Smooth muscle cell (in vitro differentiated cells): Measurements from ENCODE around the gene PHIP. TPM values are rescaled to one million over a fixed set of nuclear protein-coding genes. Genes with fewer than 3 reads are reported as not detected.

Source experiments
- DNase-seq: peaks from one replicate; lab custom pipeline; 2025; ENCODE audit not compliant: unreplicated experiment; lab: John Stamatoyannopoulos, UW
- H2AFZ ChIP-seq: fragments of 200-600 bp; sonication (generic); 2 replicates; pipeline ENCODE4 v1.6.0; 2016; ENCODE audit warnings: antibody characterized with exemption, low read depth, mild to moderate bottlenecking
- H3F3A ChIP-seq: fragments of 200-600 bp; sonication (generic); 2 replicates; pipeline ENCODE4 v1.6.0; 2017; ENCODE audit warnings: antibody characterized with exemption, low read depth
- H3K27ac ChIP-seq: fragments of 200-600 bp; sonication (generic); 2 replicates; pipeline ENCODE4 v1.5.1; 2016; ENCODE audit warnings: low read depth, mild to moderate bottlenecking
- H3K27me3 ChIP-seq: fragments of 200-600 bp; sonication (generic); 2 replicates; pipeline ENCODE4 v1.6.1; 2016; ENCODE audit warnings: low read depth, mild to moderate bottlenecking
- H3K36me3 ChIP-seq: fragments of 200-600 bp; sonication (generic); 2 replicates; pipeline ENCODE4 v1.5.1; 2016; ENCODE audit warnings: low read depth
- H3K4me1 ChIP-seq: fragments of 200-600 bp; sonication (generic); 2 replicates; pipeline ENCODE4 v1.5.1; 2016; ENCODE audit warnings: low read depth
- H3K4me2 ChIP-seq: fragments of 200-600 bp; sonication (generic); 2 replicates; pipeline ENCODE4 v1.6.0; 2016; ENCODE audit warnings: mild to moderate bottlenecking
- H3K4me3 ChIP-seq: fragments of 200-600 bp; sonication (generic); 2 replicates; pipeline ENCODE4 v1.5.1; 2016; ENCODE audit warnings: mild to moderate bottlenecking
- H3K79me2 ChIP-seq: fragments of 200-600 bp; sonication (generic); 2 replicates; pipeline ENCODE4 v1.6.0; 2016; ENCODE audit warnings: low read depth, mild to moderate bottlenecking
- H3K9ac ChIP-seq: fragments of 200-600 bp; sonication (generic); 2 replicates; pipeline ENCODE4 v1.6.0; 2016; ENCODE audit warnings: low read depth
- H3K9me3 ChIP-seq: fragments of 200-600 bp; sonication (generic); replicated peaks from 2 replicates; pipeline ENCODE4 v1.5.1; 2016; ENCODE audit warnings: low read depth
- H4K20me1 ChIP-seq: fragments of 200-600 bp; sonication (generic); 2 replicates; pipeline ENCODE4 v1.6.0; 2016; ENCODE audit warnings: low read depth
- WGBS: methylation state at CpG from one replicate; pipeline ENCODE4 v1.1.7; 2016; ENCODE audit warnings: low lambda C conversion rate; 5-methylcytosine and 5-hydroxymethylcytosine counted together
- polyA plus RNA-seq: library from polyadenylated mRNA; unstranded; fragments of >200 nt; fragmentation: Nextera tagmentation; extraction: Ambion mirVana; gene quantifications from 2 replicates; pipeline ENCODE4 v1.2.1, GENCODE V29; 2016
- total RNA-seq: library from RNA; depleted of rRNA; stranded (reverse); fragments of >200 nt; gene quantifications from 2 replicates; pipeline ENCODE4 v1.2.3, GENCODE V29; 2014
- TF ChIP-seq, protein P1 (sequence below): fragments of 200-600 bp; sonication (generic); IDR thresholded peaks from 2 replicates; pipeline ENCODE4 v1.5.1; 2017; ENCODE audit warnings: borderline replicate concordance, mild to moderate bottlenecking, antibody characterized with exemption; ENCODE audit not compliant: insufficient read depth, poor library complexity, severe bottlenecking

PHIP gene
- total and polyA plus RNA-seq, 2 experiments from 2014 or later: 7.8 to 32.6 TPM

DNA sequence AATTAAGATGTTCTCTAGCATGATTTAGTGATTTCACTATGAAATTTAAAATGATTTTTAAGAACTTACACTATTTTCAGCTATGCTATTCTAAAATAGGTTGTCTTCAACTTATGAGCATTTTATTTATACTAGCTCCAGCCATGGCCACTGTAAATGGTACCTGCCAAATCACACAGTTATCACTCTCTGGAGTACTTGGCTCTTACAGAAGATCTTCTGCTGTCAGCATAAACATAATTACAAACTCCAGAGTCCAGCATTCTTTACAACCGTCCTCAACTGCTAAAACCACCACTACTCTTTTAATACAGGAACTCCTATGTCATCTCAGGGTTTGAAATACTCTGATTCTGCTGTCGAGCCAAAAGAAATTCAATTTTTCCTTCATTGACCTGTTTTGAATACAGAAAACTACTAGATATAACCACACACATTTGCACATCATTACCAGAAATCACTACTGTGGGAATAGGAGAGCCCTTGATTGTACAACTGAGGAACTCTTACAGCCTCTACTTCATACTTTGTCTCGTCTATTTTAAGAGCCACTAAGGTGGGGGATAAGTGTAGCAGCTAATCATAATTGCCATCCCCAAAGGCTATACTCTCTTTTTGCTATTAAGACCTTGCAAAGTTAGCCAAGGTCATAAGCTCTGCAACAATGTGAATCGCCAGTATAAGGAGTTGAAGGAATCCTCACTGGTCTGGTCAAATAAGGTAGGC is 93.7 kb downstream of the PHIP start:
- Histone ChIP-seq H2AFZ (no peak overlapping the region), H3K4me3 (no peak overlapping the region), H3K79me2 (no peaks in the 10 kb centered on the region), H3F3A (peaks cover 3% of the 10 kb centered on the region), H3K36me3 (peaks cover 30% of the 10 kb centered on the region), H3K9ac (no peak overlapping the region), H3K27ac (no peak overlapping the region), H4K20me1 (no peaks in the 10 kb centered on the region), H3K9me3 (no peaks in the 10 kb centered on the region), H3K27me3 (no peaks in the 10 kb centered on the region), H3K4me2 (no peak overlapping the region), H3K4me1 (no peaks in the 10 kb centered on the region)
- TF ChIP-seq, protein P1, sequence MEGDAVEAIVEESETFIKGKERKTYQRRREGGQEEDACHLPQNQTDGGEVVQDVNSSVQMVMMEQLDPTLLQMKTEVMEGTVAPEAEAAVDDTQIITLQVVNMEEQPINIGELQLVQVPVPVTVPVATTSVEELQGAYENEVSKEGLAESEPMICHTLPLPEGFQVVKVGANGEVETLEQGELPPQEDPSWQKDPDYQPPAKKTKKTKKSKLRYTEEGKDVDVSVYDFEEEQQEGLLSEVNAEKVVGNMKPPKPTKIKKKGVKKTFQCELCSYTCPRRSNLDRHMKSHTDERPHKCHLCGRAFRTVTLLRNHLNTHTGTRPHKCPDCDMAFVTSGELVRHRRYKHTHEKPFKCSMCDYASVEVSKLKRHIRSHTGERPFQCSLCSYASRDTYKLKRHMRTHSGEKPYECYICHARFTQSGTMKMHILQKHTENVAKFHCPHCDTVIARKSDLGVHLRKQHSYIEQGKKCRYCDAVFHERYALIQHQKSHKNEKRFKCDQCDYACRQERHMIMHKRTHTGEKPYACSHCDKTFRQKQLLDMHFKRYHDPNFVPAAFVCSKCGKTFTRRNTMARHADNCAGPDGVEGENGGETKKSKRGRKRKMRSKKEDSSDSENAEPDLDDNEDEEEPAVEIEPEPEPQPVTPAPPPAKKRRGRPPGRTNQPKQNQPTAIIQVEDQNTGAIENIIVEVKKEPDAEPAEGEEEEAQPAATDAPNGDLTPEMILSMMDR: no peak
- DNase-seq: no peak
- WGBS: 71% methylated on average over 4 of the region's 4 CpGs

DNA sequence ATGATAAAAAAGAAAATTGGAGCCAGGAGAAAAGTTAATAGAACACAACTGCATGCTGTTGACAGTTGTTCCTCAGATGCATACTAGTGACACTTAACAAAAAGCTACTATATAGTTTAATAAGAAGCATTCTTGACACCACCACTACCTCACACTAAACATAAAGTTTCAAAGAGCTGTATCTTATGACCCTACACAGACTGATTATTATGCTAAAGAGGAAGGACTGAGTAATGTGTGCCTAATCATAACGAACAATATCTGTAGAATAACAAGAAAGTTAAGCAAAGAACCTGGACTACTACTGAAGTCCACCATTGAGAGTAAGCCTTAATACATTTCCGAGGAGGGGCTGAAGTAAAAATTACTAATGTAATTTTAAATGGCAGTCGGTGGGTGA is 110.9 kb downstream of the PHIP start:
- H3K9ac ChIP-seq: no peak overlapping the region
- H3K36me3 ChIP-seq: peaks cover 27% of the 10 kb centered on the region
- no peak overlapping the region for H3K4me3 ChIP-seq
- no peaks in the 10 kb centered on the region for H3K27me3 ChIP-seq
- no peaks in the 10 kb centered on the region for H3K9me3 ChIP-seq
- no peaks in the 10 kb centered on the region for H3K79me2 ChIP-seq
- H3F3A ChIP-seq: no peaks in the 10 kb centered on the region
- DNase-seq: no peak
- H4K20me1 ChIP-seq: no peaks in the 10 kb centered on the region
- TF ChIP-seq, protein P1: no peak
- no peak overlapping the region for H2AFZ ChIP-seq
- WGBS: 95% methylated on average over 3 of the region's 3 CpGs
- H3K4me1 ChIP-seq: no peaks in the 10 kb centered on the region
- H3K4me2 ChIP-seq: no peak overlapping the region
- H3K27ac ChIP-seq: no peak overlapping the region

DNA sequence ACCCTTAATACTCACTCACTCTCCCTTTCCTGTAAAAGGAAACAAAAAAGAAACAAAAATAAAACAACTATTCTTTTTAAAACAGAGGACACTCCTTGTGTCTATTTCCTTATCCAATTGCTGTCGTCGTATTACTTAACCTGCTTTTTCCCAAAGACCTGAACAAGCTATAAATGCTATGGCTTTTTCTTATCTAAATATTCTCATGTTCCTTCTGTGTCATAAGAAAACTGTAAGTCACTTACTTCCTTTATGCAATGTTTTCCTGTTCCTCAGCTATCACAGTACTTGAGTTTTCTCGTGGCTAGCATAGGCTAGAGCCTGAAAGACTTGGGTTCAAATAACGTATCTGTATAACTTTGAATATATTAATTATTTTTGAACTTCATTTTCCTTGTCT is 111.5 kb downstream of the PHIP start:
- no peak overlapping the region for H3K4me3 ChIP-seq
- 97% methylated on average over 4 of the region's 4 CpGs for WGBS
- H3K79me2 ChIP-seq: no peaks in the 10 kb centered on the region
- H2AFZ ChIP-seq: no peak overlapping the region
- peaks cover 27% of the 10 kb centered on the region for H3K36me3 ChIP-seq
- TF ChIP-seq, protein P1: no peak
- H3K9ac ChIP-seq: no peak overlapping the region
- no peak overlapping the region for H3K4me2 ChIP-seq
- H3K27me3 ChIP-seq: no peaks in the 10 kb centered on the region
- H4K20me1 ChIP-seq: no peaks in the 10 kb centered on the region
- no peaks in the 10 kb centered on the region for H3K9me3 ChIP-seq
- no peak for DNase-seq
- H3K4me1 ChIP-seq: no peaks in the 10 kb centered on the region
- no peaks in the 10 kb centered on the region for H3F3A ChIP-seq
- no peak overlapping the region for H3K27ac ChIP-seq

DNA sequence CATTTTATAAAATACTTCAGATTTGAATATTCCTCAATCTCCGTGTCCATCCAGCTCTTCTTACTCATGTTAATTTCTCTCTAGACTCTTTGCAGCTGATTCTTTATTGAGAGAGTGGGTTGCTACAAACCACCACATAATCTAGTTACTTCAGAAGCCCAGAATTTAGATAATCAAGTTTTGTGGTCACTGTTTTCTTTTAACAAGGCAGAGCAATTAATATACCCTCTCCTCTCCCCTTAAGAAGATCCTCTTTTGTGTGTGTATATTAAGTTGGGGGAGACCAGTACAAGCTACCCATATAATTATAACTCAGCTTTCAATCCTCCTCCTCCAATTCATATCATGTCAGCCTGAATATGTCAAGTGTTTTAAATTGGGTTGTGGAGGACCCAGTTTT is 115.6 kb downstream of the PHIP start:
- no peaks in the 10 kb centered on the region for H3F3A ChIP-seq
- H3K9me3 ChIP-seq: no peaks in the 10 kb centered on the region
- H2AFZ ChIP-seq: no peak overlapping the region
- no peaks in the 10 kb centered on the region for H4K20me1 ChIP-seq
- no peak overlapping the region for H3K9ac ChIP-seq
- no peaks in the 10 kb centered on the region for H3K4me1 ChIP-seq
- TF ChIP-seq, protein P1: no peak
- no peak for DNase-seq
- no peak overlapping the region for H3K27ac ChIP-seq
- H3K27me3 ChIP-seq: no peaks in the 10 kb centered on the region
- 72% methylated on average over 1 of the region's 1 CpG for WGBS
- no peaks in the 10 kb centered on the region for H3K79me2 ChIP-seq
- peaks cover 27% of the 10 kb centered on the region for H3K36me3 ChIP-seq
- no peak overlapping the region for H3K4me3 ChIP-seq
- H3K4me2 ChIP-seq: no peak overlapping the region
